HepG2 (cell line): ENCODE measurements around the gene TAF1B. TPM values are rescaled to one million over a fixed set of nuclear protein-coding genes. Genes with fewer than 3 reads are reported as not detected.

Source experiments
- ATAC-seq: fragments of 200-7000 bp; cut with Tn5 transposase; 3 replicates; pipeline ENCODE4 v1.9.1; 2020; ENCODE audit warnings: mild to moderate bottlenecking, moderate library complexity
- BruUV-seq: library from RNA; stranded (reverse); fragments of 400-500 nt; replicated peaks from 2 replicates; lab custom pipeline; 2021; lab: Mats Ljungman, UMichigan
- CTCF ChIA-PET: fragments of 300-600 bp; formaldehyde crosslinking; extraction: SDS; loops from one replicate; lab custom pipeline; 2021; ENCODE audit warnings: low total read pairs, inconsistent platforms, low intra/inter-chr PET ratio; lab: Yijun Ruan, JAX
- POLR2A ChIA-PET: fragments of 350-600 bp; sonication (Branson Sonifier 250); formaldehyde crosslinking; loops from one replicate; lab custom pipeline; 2020; ENCODE audit warnings: antibody characterized with exemption, inconsistent platforms; lab: Yijun Ruan, JAX
- DNase-seq: peaks from one replicate; pipeline ENCODE4 v3.0.0-alpha.2; 2015; ENCODE audit warnings: low spot score
- FAIRE-seq: peaks from 3 replicates; lab custom pipeline; 2011; peaks lifted over from hg19 to GRCh38; lab: Jason Lieb, UNC
- H2AFZ ChIP-seq: one replicate; pipeline ENCODE4 v1.6.1; 2011; ENCODE audit warnings: low read length, inconsistent platforms
- H3K27ac ChIP-seq: fragments of 300-600 bp; 3 replicates; pipeline ENCODE4 v1.8.0; 2011; ENCODE audit warnings: mixed run types, mild to moderate bottlenecking, mixed read lengths, low read length, inconsistent platforms; ENCODE audit not compliant: insufficient read depth; ENCODE audit errors: extremely low read length
- H3K27me3 ChIP-seq, 2 experiments: fragments of 200-600 bp in 1 of 2; 2 replicates in 1 of 2; 3 replicates in 1 of 2; pipeline versions ENCODE4 v1.6.0 to v1.8.0; 2011; ENCODE audit warnings: low read length in 2 of 2, mild to moderate bottlenecking in 2 of 2, moderate library complexity in 2 of 2, inconsistent platforms in 1 of 2; ENCODE audit not compliant: insufficient read depth in 2 of 2, control insufficient read depth in 1 of 2
- H3K36me3 ChIP-seq, 2 experiments: fragments of 200-600 bp in 1 of 2; replicated peaks in 1 of 2; 2 replicates in 1 of 2; 3 replicates in 1 of 2; pipeline versions ENCODE4 v1.5.1 to v1.8.0; 2011; ENCODE audit warnings: low read length in 2 of 2, inconsistent platforms in 1 of 2; ENCODE audit not compliant: insufficient read depth in 2 of 2, control insufficient read depth in 1 of 2
- H3K4me1 ChIP-seq: 2 replicates; pipeline ENCODE4 v1.5.1; 2012; ENCODE audit warnings: low read length, inconsistent platforms; ENCODE audit not compliant: insufficient read depth
- H3K4me2 ChIP-seq: 2 replicates; pipeline ENCODE4 v1.6.0; 2011; ENCODE audit warnings: low read depth, low read length, inconsistent platforms
- H3K4me3 ChIP-seq, 3 experiments: fragments of 200-600 bp in 1 of 3; sonication (generic), shearing (Covaris generic) in 1 of 3; replicated peaks in 1 of 3; 2 replicates each; pipeline ENCODE4 v1.5.1; 2011 to 2016; ENCODE audit warnings: low read length in 3 of 3, inconsistent platforms in 2 of 3, low read depth in 2 of 3, mild to moderate bottlenecking in 2 of 3, control low read depth in 1 of 3, mixed read lengths in 1 of 3; ENCODE audit not compliant: insufficient read depth in 1 of 3
- H3K79me2 ChIP-seq: one replicate; pipeline ENCODE4 v1.6.1; 2011; ENCODE audit warnings: low read length, inconsistent platforms; ENCODE audit not compliant: insufficient read depth
- H3K9ac ChIP-seq: 2 replicates; pipeline ENCODE4 v1.6.0; 2011; ENCODE audit warnings: mild to moderate bottlenecking, low read depth, low read length, inconsistent platforms; ENCODE audit not compliant: insufficient read depth
- H3K9me3 ChIP-seq: 2 replicates; pipeline ENCODE4 v1.5.1; 2012; ENCODE audit warnings: mild to moderate bottlenecking, low read length
- H4K20me1 ChIP-seq: 2 replicates; pipeline ENCODE4 v1.6.0; 2011; ENCODE audit warnings: inconsistent platforms, mild to moderate bottlenecking, low read length, moderate library complexity; ENCODE audit not compliant: insufficient read depth
- GZF1 ChIP-seq: sonication (generic); formaldehyde crosslinking; IDR thresholded peaks from 2 replicates; pipeline ENCODE4 v1.5.1; 2020; ENCODE audit warnings: mild to moderate bottlenecking, missing genetic modification reagents
- JARID2 ChIP-seq: sonication (generic); formaldehyde crosslinking; IDR thresholded peaks from 2 replicates; pipeline ENCODE4 v1.8.1; 2023; ENCODE audit warnings: missing genetic modification reagents, inconsistent platforms; ENCODE audit not compliant: insufficient replicate concordance
- MEIS1 ChIP-seq: sonication (generic); formaldehyde crosslinking; IDR thresholded peaks from 2 replicates; pipeline ENCODE4 v1.9.0; 2021; ENCODE audit warnings: mild to moderate bottlenecking, missing genetic modification reagents, moderate library complexity, borderline replicate concordance
- TRIM24 ChIP-seq: sonication (generic); formaldehyde crosslinking; IDR thresholded peaks from 2 replicates; pipeline ENCODE4 v1.8.0; 2022; ENCODE audit warnings: mild to moderate bottlenecking, missing genetic modification reagents
- ZNF160 ChIP-seq: sonication (generic); formaldehyde crosslinking; IDR thresholded peaks from 2 replicates; pipeline ENCODE4 v1.8.0; 2022; ENCODE audit warnings: mild to moderate bottlenecking, inconsistent platforms, missing genetic modification reagents
- ZNF563 ChIP-seq: sonication (generic); formaldehyde crosslinking; IDR thresholded peaks from 2 replicates; pipeline ENCODE4 v1.8.0; 2022; ENCODE audit warnings: mild to moderate bottlenecking, moderate library complexity, missing genetic modification reagents
- ZNF660 ChIP-seq: sonication (generic); formaldehyde crosslinking; IDR thresholded peaks from 2 replicates; pipeline ENCODE4 v1.5.1; 2020; ENCODE audit warnings: mild to moderate bottlenecking, low read depth, missing genetic modification reagents, borderline replicate concordance
- ZNF839 ChIP-seq: sonication (generic); formaldehyde crosslinking; IDR thresholded peaks from 2 replicates; pipeline ENCODE4 v1.4.0; 2020; ENCODE audit warnings: missing genetic modification reagents, mild to moderate bottlenecking, borderline replicate concordance
- WGBS: methylation state at CpG from one replicate; pipeline ENCODE4 v1.1.6; 2017; ENCODE audit warnings: low lambda C conversion rate; 5-methylcytosine and 5-hydroxymethylcytosine counted together
- in situ Hi-C: cut with HindIII; loops from 2 replicates; pipeline ENCODE4 v1.10.0; 2017; ENCODE audit warnings: low pct_unique_long_range_greater_than_20kb; ENCODE audit not compliant: extremely low pct_ligation_motif_present
- intact Hi-C: fragments of 100-400 bp; cut with micrococcal nuclease; formaldehyde crosslinking; loops from one replicate; pipeline ENCODE4 v1.10.0; 2022; ENCODE audit not compliant: unreplicated experiment
- polyA plus RNA-seq, 8 experiments: library from polyadenylated mRNA; depleted of rRNA in 3 of 8; stranded (reverse) in 7 of 8; unstranded in 1 of 8; fragments of >200 nt; fragmentation: Illumina TruSeq in 4 of 8; extraction: Trizol in 4 of 8; gene quantifications; 2 replicates each; pipeline versions ENCODE4 v1.2.1 to v1.2.3, GENCODE V29; 2011 to 2016; ENCODE audit warnings: low read depth in 4 of 8, missing spikeins in 1 of 8, mixed read lengths in 1 of 8; ENCODE audit not compliant: insufficient read depth in 1 of 8
- total RNA-seq, 5 experiments: library from RNA; depleted of rRNA; stranded (reverse); fragments of >200 nt; fragmentation: Illumina TruSeq; extraction: Trizol; gene quantifications; 2 replicates each; pipeline ENCODE4 v1.2.3, GENCODE V29; 2016; ENCODE audit warnings: low read depth in 1 of 5
- TF ChIP-seq, protein P1 (sequence below): sonication (generic); formaldehyde crosslinking; IDR thresholded peaks from 2 replicates; pipeline ENCODE4 v1.8.0; 2022; ENCODE audit warnings: missing genetic modification reagents, mild to moderate bottlenecking, inconsistent platforms, borderline replicate concordance
- TF ChIP-seq, protein P2 (sequence below): IDR thresholded peaks from 2 replicates; pipeline ENCODE4 v1.6.1; 2012; ENCODE audit warnings: inconsistent platforms
- TF ChIP-seq, protein P3 (sequence below), 2 experiments: sonication (generic) in 1 of 2; formaldehyde crosslinking in 1 of 2; IDR thresholded peaks; 2 replicates each; pipeline versions ENCODE4 v1.4.0 to v1.6.1; 2018 to 2020; ENCODE audit warnings: missing genetic modification reagents in 2 of 2, borderline replicate concordance in 1 of 2, low read depth in 1 of 2, mild to moderate bottlenecking in 1 of 2, missing biosample characterization in 1 of 2

TAF1B gene
- total and polyA plus RNA-seq, 2 of the 13 experiments (the other 11 are each of a cell fraction or from before 2014, with no cell fraction given), result 13.3 to 27.7 TPM

DNA sequence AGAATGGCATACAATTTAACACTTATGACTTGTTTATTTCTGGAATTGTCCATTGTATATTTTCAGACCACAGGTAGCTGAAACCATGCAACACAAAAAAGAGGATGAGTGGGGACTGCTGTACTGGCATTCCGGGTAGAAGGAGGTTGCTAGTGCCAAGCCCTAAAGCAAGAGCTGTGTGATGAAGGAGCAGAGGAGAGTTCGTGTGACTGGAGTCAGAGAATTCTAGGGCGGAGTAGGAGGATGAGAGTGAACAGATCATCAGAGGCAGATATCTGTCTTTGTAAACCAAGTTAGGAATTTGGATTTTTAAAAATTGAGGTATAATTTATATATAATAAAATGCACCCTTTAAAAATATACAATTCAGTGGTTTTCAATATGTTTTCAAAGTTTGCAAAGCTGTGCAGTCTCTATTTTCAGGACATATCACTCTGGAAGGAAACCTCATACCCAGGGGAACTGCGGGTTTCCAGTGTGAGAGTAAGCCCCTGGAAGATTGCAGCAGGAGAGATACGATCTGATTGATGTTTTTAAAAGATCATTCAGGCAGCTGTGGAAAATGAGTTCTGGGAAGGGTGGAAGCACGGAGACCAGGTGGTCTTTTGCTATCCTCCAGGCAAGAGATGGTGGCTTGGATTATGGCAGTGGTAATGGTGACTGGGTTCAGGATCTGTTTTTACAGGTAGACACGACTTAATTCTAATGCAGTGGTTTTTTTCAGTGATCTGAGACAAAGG, 36.4 kb downstream of the TAF1B start:
- H3K27me3 ChIP-seq, result no peaks in the 10 kb centered on the region
- peaks cover 7% of the 10 kb centered on the region for H3K4me1 ChIP-seq
- ChIA-PET CTCF (no interaction called here), POLR2A (no interaction called here)
- no peak overlapping the region for H3K9ac ChIP-seq
- TF ChIP-seq, protein P1, sequence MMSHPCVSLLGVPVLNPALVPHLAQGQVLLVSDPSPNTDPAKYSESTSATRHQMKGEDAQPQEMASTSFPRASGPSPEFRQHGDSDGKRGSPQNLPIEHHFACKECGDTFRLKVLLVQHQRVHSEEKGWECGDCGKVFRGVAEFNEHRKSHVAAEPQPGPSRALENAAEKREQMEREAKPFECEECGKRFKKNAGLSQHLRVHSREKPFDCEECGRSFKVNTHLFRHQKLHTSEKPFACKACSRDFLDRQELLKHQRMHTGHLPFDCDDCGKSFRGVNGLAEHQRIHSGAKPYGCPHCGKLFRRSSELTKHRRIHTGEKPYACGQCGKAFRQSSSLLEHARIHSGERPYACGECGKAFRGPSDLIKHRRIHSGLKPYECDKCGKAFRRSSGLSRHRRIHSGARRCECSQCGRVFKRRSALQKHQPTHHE (CRISPR knock-in tag), result no peak
- TF ChIP-seq ZNF160 (CRISPR knock-in tag) (no peak), GZF1 (CRISPR knock-in tag) (no peak), TRIM24 (no peak), JARID2 (CRISPR knock-in tag) (no peak), ZNF563 (no peak), ZNF839 (no peak), ZNF660 (no peak), MEIS1 (CRISPR knock-in tag) (no peak)
- TF ChIP-seq, protein P2, sequence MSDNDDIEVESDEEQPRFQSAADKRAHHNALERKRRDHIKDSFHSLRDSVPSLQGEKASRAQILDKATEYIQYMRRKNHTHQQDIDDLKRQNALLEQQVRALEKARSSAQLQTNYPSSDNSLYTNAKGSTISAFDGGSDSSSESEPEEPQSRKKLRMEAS, result no peak
- TF ChIP-seq, protein P3, sequence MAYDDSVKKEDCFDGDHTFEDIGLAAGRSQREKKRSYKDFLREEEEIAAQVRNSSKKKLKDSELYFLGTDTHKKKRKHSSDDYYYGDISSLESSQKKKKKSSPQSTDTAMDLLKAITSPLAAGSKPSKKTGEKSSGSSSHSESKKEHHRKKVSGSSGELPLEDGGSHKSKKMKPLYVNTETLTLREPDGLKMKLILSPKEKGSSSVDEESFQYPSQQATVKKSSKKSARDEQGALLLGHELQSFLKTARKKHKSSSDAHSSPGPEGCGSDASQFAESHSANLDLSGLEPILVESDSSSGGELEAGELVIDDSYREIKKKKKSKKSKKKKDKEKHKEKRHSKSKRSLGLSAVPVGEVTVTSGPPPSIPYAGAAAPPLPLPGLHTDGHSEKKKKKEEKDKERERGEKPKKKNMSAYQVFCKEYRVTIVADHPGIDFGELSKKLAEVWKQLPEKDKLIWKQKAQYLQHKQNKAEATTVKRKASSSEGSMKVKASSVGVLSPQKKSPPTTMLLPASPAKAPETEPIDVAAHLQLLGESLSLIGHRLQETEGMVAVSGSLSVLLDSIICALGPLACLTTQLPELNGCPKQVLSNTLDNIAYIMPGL (CRISPR knock-in tag; IDR thresholded peaks at IDR 0.05; ENCODE audit: borderline replicate concordance in 1 of 2, low read depth in 1 of 2), result no peak
- DNase-seq (no peak), FAIRE-seq (no peak), ATAC-seq (no peak)
- no TSS peak for BruUV-seq
- no peaks in the 10 kb centered on the region for H3K9me3 ChIP-seq
- no peak overlapping the region for H3K27ac ChIP-seq
- no peak overlapping the region for H3K4me2 ChIP-seq
- in situ Hi-C loops, result no loop called here
- no peaks in the 10 kb centered on the region for H3K79me2 ChIP-seq
- WGBS, result 96% methylated on average over 7 of the region's 7 CpGs
- intact Hi-C loops, result no loop called here
- no peak overlapping the region for H2AFZ ChIP-seq
- no peak overlapping the region for H3K4me3 ChIP-seq
- peaks cover 12 to 46% of the 10 kb centered on the region in 2 experiments for H3K36me3 ChIP-seq
- no peaks in the 10 kb centered on the region for H4K20me1 ChIP-seq
